DND-41 (cell line): ENCODE measurements around the gene BIN2.

Experiments
- ATAC-seq: fragments of 200-7000 bp; cut with Tn5 transposase; 3 replicates; pipeline ENCODE4 v1.9.1; 2021; ENCODE audit warnings: low read depth; ENCODE audit not compliant: insufficient read depth
- DNase-seq: peaks from one replicate; pipeline ENCODE4 v3.0.0-alpha.2; 2020
- H2AFZ ChIP-seq: 2 replicates; pipeline ENCODE4 v1.6.0; 2012; ENCODE audit warnings: low read depth, low read length
- H3K27ac ChIP-seq: 2 replicates; pipeline ENCODE4 v1.5.1; 2012; ENCODE audit warnings: low read length, inconsistent platforms
- H3K27me3 ChIP-seq: fragments of 200-600 bp; sonication (generic); 2 replicates; pipeline ENCODE4 v1.6.0; 2012; ENCODE audit warnings: low read length, mild to moderate bottlenecking, inconsistent platforms; ENCODE audit not compliant: insufficient read depth, poor library complexity
- H3K36me3 ChIP-seq: 2 replicates; pipeline ENCODE4 v1.5.1; 2012; ENCODE audit warnings: low read length, inconsistent platforms; ENCODE audit not compliant: insufficient read depth
- H3K4me1 ChIP-seq: 2 replicates; pipeline ENCODE4 v1.5.1; 2012; ENCODE audit warnings: mild to moderate bottlenecking, low read length; ENCODE audit not compliant: insufficient read depth
- H3K4me2 ChIP-seq: 2 replicates; pipeline ENCODE4 v1.6.0; 2012; ENCODE audit warnings: mild to moderate bottlenecking, moderate library complexity, low read length, inconsistent platforms; ENCODE audit not compliant: insufficient read depth
- H3K4me3 ChIP-seq, 2 experiments: fragments of 200-600 bp in 1 of 2; shearing (Covaris generic) in 1 of 2; 2 replicates each; pipeline ENCODE4 v1.5.1; 2012 to 2016; ENCODE audit warnings: inconsistent platforms in 2 of 2, low read length in 2 of 2, mild to moderate bottlenecking in 2 of 2, low read depth in 1 of 2, moderate library complexity in 1 of 2
- H3K79me2 ChIP-seq: 2 replicates; pipeline ENCODE4 v1.6.0; 2012; ENCODE audit warnings: low read length, inconsistent platforms; ENCODE audit not compliant: insufficient read depth
- H3K9ac ChIP-seq: 2 replicates; pipeline ENCODE4 v1.6.0; 2012; ENCODE audit warnings: low read depth, mild to moderate bottlenecking, inconsistent platforms, low read length, moderate library complexity
- H3K9me3 ChIP-seq: 2 replicates; pipeline ENCODE4 v1.5.1; 2012; ENCODE audit warnings: low read length, moderate library complexity, mild to moderate bottlenecking, inconsistent platforms; ENCODE audit not compliant: insufficient read depth, severe bottlenecking
- H4K20me1 ChIP-seq: 2 replicates; pipeline ENCODE4 v1.6.0; 2012; ENCODE audit warnings: low read length; ENCODE audit not compliant: insufficient read depth
- EZH2 ChIP-seq: IDR thresholded peaks from 3 replicates; pipeline ENCODE4 v1.6.1; 2012; ENCODE audit warnings: borderline replicate concordance, low read depth, mild to moderate bottlenecking, moderate library complexity, low read length, inconsistent platforms; ENCODE audit not compliant: severe bottlenecking
- TF ChIP-seq, protein P1 (sequence below): IDR thresholded peaks from 2 replicates; pipeline ENCODE4 v1.5.1; 2012; ENCODE audit warnings: borderline replicate concordance, low read length, moderate library complexity, mild to moderate bottlenecking; ENCODE audit not compliant: poor library complexity, severe bottlenecking; ENCODE audit errors: extremely low read depth

Gene BIN2

DNA sequence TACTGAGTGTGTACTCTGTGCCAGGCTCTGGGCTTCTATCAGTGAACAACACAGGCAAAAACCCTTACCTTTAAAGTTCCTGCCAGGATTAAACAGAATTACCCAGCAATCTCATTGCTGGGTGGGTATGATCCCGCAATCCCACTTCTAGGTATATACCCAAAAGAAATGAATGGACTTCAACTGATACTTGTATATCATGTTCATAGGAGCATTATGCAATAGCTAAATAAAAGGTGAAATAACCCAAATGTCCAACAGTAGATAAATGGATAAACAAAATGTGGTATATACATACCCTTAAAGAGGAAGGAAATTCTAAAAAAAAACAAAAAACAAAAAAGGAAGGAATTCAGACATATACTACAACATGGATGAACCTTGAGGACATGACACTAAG lies 70.7 kb downstream of the BIN2 start:
- no peak overlapping the region for H2AFZ ChIP-seq
- no peaks in the 10 kb centered on the region for H3K27me3 ChIP-seq
- no peak overlapping the region for H3K9ac ChIP-seq
- DNase-seq (no peak), ATAC-seq (no peak)
- H4K20me1 ChIP-seq = no peaks in the 10 kb centered on the region
- no peak overlapping the region for H3K4me3 ChIP-seq
- H3K9me3 ChIP-seq = no peaks in the 10 kb centered on the region
- H3K27ac ChIP-seq = no peak overlapping the region
- no peak for TF ChIP-seq EZH2
- TF ChIP-seq, protein P1, sequence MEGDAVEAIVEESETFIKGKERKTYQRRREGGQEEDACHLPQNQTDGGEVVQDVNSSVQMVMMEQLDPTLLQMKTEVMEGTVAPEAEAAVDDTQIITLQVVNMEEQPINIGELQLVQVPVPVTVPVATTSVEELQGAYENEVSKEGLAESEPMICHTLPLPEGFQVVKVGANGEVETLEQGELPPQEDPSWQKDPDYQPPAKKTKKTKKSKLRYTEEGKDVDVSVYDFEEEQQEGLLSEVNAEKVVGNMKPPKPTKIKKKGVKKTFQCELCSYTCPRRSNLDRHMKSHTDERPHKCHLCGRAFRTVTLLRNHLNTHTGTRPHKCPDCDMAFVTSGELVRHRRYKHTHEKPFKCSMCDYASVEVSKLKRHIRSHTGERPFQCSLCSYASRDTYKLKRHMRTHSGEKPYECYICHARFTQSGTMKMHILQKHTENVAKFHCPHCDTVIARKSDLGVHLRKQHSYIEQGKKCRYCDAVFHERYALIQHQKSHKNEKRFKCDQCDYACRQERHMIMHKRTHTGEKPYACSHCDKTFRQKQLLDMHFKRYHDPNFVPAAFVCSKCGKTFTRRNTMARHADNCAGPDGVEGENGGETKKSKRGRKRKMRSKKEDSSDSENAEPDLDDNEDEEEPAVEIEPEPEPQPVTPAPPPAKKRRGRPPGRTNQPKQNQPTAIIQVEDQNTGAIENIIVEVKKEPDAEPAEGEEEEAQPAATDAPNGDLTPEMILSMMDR = no peak
- H3K4me2 ChIP-seq = no peak overlapping the region
- H3K79me2 ChIP-seq = no peaks in the 10 kb centered on the region
- H3K4me1 ChIP-seq = peaks cover 2% of the 10 kb centered on the region; the same call in 1 of the 2 replicates
- H3K36me3 ChIP-seq = peaks cover 7% of the 10 kb centered on the region; the same call in 1 of the 2 replicates

DNA sequence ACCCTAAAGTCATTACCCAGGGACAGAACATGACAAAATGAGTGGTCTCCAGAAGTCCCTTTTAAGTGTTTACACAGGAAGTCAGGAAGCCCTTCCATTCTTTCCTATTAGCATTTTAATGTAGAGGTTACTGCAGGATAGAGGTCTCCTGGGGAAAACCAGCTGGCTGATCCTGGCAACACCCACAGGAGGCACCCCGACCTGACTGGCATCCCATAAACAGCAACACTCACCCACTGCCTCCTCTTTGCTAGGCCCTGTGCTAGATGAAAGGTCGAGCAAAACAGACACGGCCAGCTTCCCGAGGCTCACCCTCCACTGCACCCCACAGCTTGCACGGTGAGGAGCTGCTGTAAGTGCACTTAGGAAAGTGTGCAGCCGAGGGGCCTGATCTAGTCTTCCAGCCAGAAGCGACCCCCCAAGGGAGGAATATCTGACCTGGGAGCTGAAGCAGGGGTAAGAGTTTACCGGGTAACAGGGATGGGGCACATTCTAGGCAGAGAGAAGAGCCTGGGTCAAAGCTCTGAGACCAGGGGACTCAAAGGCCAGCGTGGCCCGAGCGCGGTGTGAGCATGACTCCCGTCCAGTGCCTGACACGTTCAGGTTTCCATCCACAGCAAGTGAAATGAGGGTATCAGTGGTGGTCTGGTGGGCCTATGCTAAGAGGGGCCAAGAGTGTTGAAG lies 76.3 kb downstream of the BIN2 start:
- no peak for TF ChIP-seq EZH2
- TF ChIP-seq, protein P1 = no peak
- no peaks in the 10 kb centered on the region for H4K20me1 ChIP-seq
- H3K4me2 ChIP-seq = peak overlapping the region; percentile 45; the same call in 1 of the 2 replicates
- peaks cover 35% of the 10 kb centered on the region for H3K36me3 ChIP-seq
- ATAC-seq = no peak
- H3K4me1 ChIP-seq = peaks cover 29% of the 10 kb centered on the region
- DNase-seq = no peak
- H3K27me3 ChIP-seq = no peaks in the 10 kb centered on the region
- H3K27ac ChIP-seq = peak overlapping the region; percentile 40
- H2AFZ ChIP-seq = no peak overlapping the region
- H3K79me2 ChIP-seq = 0 out of 2 replicates have a peak, but pooled peaks cover 2% of the 10 kb centered on the region
- no peaks in the 10 kb centered on the region for H3K9me3 ChIP-seq
- H3K4me3 ChIP-seq = no peak overlapping the region
- H3K9ac ChIP-seq = peak overlapping the region; percentile 7; the same call in 1 of the 2 replicates

DNA sequence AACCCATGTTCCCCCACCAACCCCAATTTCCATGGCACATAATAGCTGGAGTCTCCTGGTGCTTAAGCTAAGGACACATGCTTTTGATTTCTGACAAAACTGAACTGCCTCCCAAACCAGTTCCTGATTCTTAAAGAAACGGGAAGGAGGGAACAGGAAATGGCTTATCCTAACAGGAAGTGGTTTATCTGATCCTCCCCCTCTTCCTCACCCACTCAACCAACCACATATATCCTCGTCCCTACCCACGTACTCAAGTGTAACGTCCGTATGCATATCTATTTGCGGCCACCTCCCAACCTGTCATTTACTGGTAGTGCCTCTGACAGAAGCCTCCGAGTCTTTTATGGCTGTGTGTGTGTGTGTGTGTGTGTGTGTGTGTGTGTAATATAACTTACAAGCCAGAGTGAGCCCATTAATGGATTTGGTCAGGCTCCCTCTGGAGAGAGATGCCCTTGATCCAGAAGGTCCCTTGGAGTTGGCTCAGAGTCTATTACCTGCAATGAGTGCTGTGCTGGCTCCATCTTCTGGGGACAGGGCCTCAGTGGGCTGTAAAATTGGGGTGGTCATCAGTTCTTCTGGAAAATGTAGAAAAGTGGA lies 77.6 kb downstream of the BIN2 start:
- Histone ChIP-seq H3K27ac (peak overlapping the region; percentile 63), H4K20me1 (no peaks in the 10 kb centered on the region), H3K36me3 (peaks cover 47% of the 10 kb centered on the region), H3K4me1 (peaks cover 29% of the 10 kb centered on the region), H3K79me2 (peaks cover 3% of the 10 kb centered on the region), H3K27me3 (no peaks in the 10 kb centered on the region), H3K4me2 (peak overlapping the region; percentile 45), H2AFZ (peak overlapping the region; percentile 6), H3K9ac (peak overlapping the region; percentile 18), H3K9me3 (no peaks in the 10 kb centered on the region), H3K4me3 (peak overlapping the region in 1 of 2 experiments; percentile 17; a peak in 2 of 4 replicates)
- TF ChIP-seq, protein P1 = peak; percentile 48
- no peak for TF ChIP-seq EZH2
- ATAC-seq (peak; percentile 93), DNase-seq (peak; percentile 72)
